Activated naive CD4-positive, alpha-beta T cell (primary cell): Measurements from ENCODE around the gene CCS.
"Not testable (repeated sequence)": the region's sequence is repeated elsewhere in the genome, so short reads cannot be mapped to it uniquely, and the experiment has no call there.

Experiments
- DNase-seq, 4 experiments: peaks; one replicate each; lab custom pipeline; 2025; lab: John Stamatoyannopoulos, UW

The CCS gene

GRCh38 chr11:66591175-66591574, 1.8 kb upstream of the CCS start:
- DNase-seq, result no peak

DNA sequence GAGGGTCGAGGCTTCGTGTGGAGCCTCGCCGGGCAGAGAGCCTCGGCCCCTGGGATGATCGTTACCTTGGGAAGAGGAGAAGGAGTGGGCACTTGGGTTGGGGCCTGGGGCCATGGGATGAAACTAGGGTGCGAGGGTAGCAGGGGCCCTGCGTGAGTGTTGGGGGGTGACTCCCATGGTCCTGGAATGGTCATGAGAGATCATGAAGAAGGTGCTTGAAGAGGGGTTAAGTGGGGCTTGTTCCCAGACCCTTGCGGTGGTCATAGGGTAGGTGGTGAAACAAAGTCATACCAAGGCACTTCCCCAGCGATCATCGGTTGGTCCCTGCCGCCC, 284 bp downstream of the CCS start:
- no peak for DNase-seq

DNA sequence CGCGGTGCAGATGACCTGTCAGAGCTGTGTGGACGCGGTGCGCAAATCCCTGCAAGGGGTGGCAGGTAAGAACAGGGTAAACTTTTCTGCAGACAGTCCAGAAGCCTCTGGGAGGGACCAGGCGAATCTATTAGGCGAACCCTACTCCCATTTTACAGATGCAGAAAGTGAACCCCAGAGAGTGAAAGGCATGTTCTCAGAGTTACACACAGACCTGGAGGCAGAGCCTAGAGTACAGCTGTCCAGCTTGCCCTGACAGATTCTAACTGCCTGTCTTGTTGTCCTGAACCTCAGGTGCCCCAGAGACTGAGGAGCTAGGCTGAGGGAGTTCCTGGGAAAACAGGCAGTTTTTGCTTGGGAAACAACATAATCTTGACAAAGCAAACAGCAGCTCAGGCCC, 665 bp downstream of the CCS start:
- no peak for DNase-seq

DNA sequence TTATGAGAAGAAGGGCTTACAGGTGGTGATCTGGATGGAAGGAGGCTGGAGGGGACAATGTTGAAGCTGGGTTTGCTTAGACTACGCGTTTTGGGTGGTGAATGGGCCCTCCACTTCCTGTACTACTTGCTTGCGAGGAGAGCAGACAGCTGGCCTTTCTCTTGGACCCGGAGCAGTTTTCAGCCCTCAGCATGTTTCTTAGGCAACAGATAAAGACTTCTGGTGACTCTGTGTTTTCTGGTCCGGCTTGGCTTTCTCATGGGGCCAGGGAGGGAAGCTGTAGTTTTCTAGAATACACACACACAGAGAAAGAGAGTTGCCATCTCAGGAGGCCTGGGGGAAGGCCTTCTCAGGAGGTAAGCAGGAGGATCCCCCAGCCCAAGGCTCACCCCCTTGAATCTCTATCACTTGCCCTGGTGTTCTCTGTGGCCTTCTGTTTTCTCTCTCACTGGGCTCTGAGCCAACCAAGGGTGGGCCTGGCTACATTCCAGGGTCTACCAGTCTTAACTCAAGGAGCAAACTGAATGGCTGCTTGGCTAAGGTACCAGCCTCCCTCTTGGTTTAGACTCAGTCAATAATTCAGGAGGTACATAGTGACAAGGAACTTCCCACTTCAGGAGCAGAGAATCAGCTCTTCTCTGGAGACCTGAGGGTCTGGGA, 2.4 kb downstream of the CCS start:
- no peak for DNase-seq

DNA sequence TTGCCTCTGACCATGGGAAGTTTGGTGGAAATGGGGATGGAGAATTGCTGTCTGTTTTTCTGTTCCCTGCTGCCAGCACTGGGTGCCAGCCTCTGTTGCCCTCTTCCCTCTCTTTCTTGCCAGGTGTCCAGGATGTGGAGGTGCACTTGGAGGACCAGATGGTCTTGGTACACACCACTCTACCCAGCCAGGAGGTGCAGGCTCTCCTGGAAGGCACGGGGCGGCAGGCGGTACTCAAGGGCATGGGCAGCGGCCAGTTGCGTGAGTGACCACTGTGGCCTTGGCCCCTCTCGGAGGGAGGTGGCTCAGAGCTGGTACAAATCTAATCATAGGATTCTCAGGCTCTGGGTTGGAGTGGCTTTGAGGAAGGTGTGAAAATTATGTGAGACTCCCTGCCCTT, 6.0 kb downstream of the CCS start:
- DNase-seq, result no peak

GRCh38 chr11:66600219-66600618, 7.2 kb downstream of the CCS start:
- DNase-seq, result no peak

- DNase-seq, result no peak
Observed at GRCh38 chr11:66600631-66601233, 7.7 kb downstream of the CCS start.

- no peak for DNase-seq
Observed at GRCh38 chr11:66603072-66603471, 10.1 kb downstream of the CCS start.

GRCh38 chr11:66604155-66604554, 11.2 kb downstream of the CCS start:
- no peak for DNase-seq

GRCh38 chr11:66606608-66607007, 13.6 kb downstream of the CCS start:
- not testable (repeated sequence) for DNase-seq

- no peak for DNase-seq
Observed at GRCh38 chr11:66607126-66607834, 14.3 kb downstream of the CCS start.

- no peak for DNase-seq
Observed at GRCh38 chr11:66609721-66610617, 17.0 kb downstream of the CCS start.

DNA sequence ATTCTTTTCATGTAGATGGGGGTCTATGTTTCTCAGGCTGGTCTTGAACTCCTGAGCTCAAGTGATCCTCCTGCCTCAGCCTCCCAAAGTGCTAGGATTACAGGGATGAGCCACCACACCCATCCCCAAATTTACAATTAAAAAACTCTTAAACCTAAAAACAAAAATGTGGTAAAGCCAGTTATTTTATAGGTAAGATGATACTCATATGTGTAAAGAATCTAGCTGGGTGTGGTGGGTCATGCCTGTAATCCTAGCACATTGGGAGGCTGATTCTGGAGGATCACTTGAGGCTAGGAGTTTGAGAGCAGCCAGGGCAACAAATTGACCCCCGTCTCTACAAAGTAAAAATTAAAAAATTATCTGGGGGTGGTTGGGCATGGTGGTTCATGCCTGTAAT, 19.5 kb downstream of the CCS start:
- no peak for DNase-seq

DNA sequence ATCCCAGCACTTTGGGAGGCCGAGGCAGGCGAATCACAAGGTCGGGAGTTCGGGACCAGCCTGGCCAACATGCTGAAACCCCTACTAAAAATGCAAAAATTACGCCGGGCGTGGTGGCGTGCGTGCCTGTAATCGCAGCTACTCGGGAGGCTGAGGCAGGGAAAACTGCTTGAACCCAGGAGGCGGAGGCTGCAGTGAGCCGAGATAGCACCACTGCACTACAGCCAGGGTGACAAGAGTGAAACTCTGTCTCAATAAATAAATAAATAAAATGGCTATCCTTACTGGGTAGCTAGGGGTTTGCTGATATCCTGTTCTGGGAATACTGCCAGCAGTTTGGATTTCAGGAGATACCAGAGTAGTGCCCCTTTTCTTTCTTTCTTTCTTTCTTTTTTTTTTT, 21.1 kb downstream of the CCS start:
- DNase-seq, result no peak

DNA sequence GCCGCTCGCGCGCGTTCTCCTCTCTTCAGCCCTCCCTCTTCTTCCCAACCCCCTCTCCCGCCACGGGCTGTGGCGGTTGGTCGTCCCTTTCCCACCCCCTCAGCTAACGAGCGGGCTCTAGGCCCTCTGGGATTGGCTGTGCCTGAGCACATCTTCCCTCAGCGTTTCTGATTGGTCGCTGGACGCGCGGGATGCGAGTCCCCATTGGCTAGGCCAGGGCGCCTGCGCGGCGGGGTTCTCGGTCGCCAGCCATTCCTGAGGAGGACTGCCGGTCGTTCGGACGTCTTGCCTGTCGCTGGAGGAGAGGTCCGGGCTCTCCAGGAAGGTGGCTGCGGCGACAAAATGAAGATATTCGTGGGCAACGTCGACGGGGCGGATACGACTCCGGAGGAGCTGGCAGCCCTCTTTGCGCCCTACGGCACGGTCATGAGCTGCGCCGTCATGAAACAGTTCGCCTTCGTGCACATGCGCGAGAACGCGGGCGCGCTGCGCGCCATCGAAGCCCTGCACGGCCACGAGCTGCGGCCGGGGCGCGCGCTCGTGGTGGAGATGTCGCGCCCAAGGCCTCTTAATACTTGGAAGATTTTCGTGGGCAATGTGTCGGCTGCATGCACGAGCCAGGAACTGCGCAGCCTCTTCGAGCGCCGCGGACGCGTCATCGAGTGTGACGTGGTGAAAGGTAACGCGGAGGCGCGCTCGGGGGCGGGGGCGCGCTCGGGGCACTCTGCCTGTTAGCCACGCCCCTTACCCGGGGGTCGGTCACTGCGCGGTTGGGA, 23.6 kb downstream of the CCS start, which contains the start of gene RBM14:
Gene RBM14, plus strand, starts transcription at position 252 of the 776 bp plus-strand sequence. Its CDS starts 91 bp downstream, at position 343.
- peak; percentile 95 to 98 (median 96) for DNase-seq

GRCh38 chr11:66617155-66617834, 24.3 kb downstream of the CCS start:
- no peak for DNase-seq

GRCh38 chr11:66619080-66619554, 26.1 kb downstream of the CCS start:
- no peak for DNase-seq

- DNase-seq, result no peak
Observed at GRCh38 chr11:66624450-66624849, 31.5 kb downstream of the CCS start.

- DNase-seq, result no peak
Observed at GRCh38 chr11:66625041-66625751, 32.2 kb downstream of the CCS start.

DNA sequence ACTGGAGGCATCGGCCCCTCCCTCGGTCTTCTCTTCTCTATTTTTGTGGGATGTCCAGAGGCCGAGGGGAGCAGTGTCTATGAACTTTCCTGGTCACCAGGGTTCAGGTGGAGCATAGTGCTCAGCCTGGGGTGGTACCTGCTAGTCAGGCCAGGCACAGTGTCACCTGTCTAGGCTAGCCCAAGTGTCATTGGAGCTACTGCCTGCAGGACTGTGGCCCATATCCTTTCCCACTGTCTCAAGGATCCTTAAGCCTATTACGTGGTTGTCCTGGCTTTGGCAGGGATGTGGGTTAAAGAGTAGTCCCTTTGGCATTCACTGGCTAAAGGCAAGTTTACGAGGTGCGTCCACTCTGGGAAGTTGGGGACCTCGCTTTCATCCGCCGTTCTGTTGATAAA, 32.8 kb downstream of the CCS start:
- DNase-seq, result no peak
